HG02840 (cell line): ENCODE results near the gene MMUT.
"Not testable (repeated sequence)": the region's sequence is repeated elsewhere in the genome, so short reads cannot be mapped to it uniquely, and the experiment has no call there.

Experiments used
- ATAC-seq: cut with Tn5 transposase; IDR thresholded peaks from one replicate; pipeline ENCODE4 v1.9.1; 2021; ENCODE audit warnings: mild to moderate bottlenecking, moderate library complexity, moderate number of reproducible peaks; ENCODE audit not compliant: unreplicated experiment, low FRiP score

Gene MMUT

GRCh38 chr6:49430187-49430586, 32.9 kb downstream of the MMUT start:
- no peak for ATAC-seq

GRCh38 chr6:49423817-49424216, 39.2 kb downstream of the MMUT start:
- ATAC-seq, result no peak

GRCh38 chr6:49416195-49416594, 46.9 kb downstream of the MMUT start:
- no peak for ATAC-seq

- no peak for ATAC-seq
These were observed 47.7 kb downstream of the MMUT start for GRCh38 chr6:49415358-49415757.

- no peak for ATAC-seq
These were observed 52.5 kb downstream of the MMUT start for GRCh38 chr6:49410564-49410963.

GRCh38 chr6:49409951-49410542, 53.0 kb downstream of the MMUT start:
- ATAC-seq, result peak; percentile 83

GRCh38 chr6:49406250-49406970, 56.6 kb downstream of the MMUT start:
- ATAC-seq, result no peak

GRCh38 chr6:49401063-49401462, 62.0 kb downstream of the MMUT start:
- no peak for ATAC-seq

GRCh38 chr6:49386667-49387508, 76.2 kb downstream of the MMUT start:
- ATAC-seq, result not testable (repeated sequence)

GRCh38 chr6:49384904-49385303, 78.1 kb downstream of the MMUT start:
- no peak for ATAC-seq
